ENCODE measurements around the gene ZP1. TPM values are rescaled to one million over a fixed set of nuclear protein-coding genes. Genes with fewer than 3 reads are reported as not detected.

The ZP1 gene
- total RNA-seq, 4 donors from 2014 or later = 2.1 TPM; not detected in 3

DNA sequence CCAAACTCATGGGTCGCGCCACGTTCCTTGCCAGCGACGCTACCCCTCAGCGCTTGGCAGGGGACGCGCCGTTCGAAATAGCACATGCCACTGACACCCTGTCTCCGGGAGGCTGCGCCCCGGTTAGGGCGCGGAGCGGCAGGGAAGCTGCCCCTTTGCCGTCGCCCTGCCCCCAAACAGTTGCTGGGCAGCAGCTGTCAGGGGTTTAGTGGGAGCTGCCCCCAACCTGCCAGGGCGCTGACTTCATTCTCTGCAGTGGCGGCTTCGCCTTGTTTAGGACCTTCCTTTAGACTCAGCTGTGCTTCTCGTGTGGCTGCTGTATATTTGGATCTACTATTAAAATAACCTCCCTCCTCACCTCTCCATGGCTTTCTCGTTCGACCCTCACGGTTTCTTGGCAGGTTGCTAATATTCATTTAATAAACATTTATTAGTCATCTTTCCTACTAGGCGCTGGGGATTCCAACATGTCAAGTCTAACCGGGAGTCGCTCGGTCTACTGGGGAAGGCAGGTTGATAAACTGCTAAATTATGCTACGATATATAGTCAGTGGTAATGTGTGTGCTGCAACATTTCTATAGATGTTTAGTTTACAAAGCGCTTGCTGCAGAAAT, 47.4 kb downstream of the ZP1 start:
- TF ChIP-seq, protein P1, sequence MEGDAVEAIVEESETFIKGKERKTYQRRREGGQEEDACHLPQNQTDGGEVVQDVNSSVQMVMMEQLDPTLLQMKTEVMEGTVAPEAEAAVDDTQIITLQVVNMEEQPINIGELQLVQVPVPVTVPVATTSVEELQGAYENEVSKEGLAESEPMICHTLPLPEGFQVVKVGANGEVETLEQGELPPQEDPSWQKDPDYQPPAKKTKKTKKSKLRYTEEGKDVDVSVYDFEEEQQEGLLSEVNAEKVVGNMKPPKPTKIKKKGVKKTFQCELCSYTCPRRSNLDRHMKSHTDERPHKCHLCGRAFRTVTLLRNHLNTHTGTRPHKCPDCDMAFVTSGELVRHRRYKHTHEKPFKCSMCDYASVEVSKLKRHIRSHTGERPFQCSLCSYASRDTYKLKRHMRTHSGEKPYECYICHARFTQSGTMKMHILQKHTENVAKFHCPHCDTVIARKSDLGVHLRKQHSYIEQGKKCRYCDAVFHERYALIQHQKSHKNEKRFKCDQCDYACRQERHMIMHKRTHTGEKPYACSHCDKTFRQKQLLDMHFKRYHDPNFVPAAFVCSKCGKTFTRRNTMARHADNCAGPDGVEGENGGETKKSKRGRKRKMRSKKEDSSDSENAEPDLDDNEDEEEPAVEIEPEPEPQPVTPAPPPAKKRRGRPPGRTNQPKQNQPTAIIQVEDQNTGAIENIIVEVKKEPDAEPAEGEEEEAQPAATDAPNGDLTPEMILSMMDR (IDR thresholded peaks at IDR 0.05) = no peak
- no peak for TF ChIP-seq POLR2A (IDR thresholded peaks at IDR 0.05)
- H3K27ac ChIP-seq = peak overlapping the region; percentile 90 to 94 (median 92)
- H3K36me3 ChIP-seq = peaks cover 0 to 3% (median 0%) of the 10 kb centered on the region in 3 donors
- peaks cover 0 to 24% (median 18%) of the 10 kb centered on the region in 4 donors for H3K4me1 ChIP-seq
- peak overlapping the region; percentile 57 to 81 (median 72) for H3K4me3 ChIP-seq
- peak; percentile 35 to 68 (median 63) for DNase-seq
- no peaks in the 10 kb centered on the region for H3K9me3 ChIP-seq
- no peaks in the 10 kb centered on the region for H3K27me3 ChIP-seq

DNA sequence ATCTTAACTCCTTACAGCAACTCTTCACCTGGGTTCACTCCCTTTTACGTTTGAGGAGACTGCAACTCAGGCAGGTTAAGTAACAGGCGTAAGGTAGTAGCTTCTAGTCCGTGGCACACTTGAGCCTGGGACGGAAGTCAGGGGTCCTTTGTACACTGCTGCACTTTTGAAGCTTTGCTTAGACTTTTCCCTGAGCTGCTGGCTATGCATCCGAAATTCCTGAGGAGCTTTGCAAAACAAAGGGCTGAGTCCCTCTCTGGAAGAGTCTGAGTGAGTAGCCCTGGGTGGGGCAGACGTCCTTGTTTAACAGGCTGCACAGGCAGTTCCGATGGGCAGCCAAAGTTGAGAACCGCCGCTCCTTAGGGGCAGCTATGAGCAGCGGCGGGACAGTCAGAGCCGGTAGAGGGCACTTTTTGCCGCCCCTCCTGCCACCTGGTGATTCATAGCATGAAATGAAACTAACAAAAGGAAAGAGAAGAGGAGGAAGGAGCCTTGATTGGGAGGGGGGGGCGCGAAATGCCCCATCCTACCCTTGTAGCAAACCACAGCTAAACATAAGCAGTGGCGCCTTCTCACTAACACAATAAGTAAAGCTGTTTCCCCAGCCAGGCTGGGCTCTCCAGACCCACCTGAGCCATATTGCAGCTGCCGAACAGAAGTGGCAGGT, 48.0 kb downstream of the ZP1 start:
- Histone ChIP-seq H3K4me1 (peaks cover 0 to 24% (median 18%) of the 10 kb centered on the region in 4 donors), H3K4me3 (peak overlapping the region; percentile 57 to 81 (median 72)), H3K36me3 (peaks cover 0 to 10% (median 0%) of the 10 kb centered on the region in 3 donors), H3K27ac (peak overlapping the region; percentile 90 to 94 (median 92)), H3K27me3 (no peaks in the 10 kb centered on the region), H3K9me3 (no peaks in the 10 kb centered on the region)
- DNase-seq = peak; percentile 64 to 93 (median 90)
- TF ChIP-seq, protein P1 (IDR thresholded peaks at IDR 0.05) = peak in 4 of 6 experiments; percentile 16 to 32 (median 24)
- no peak for TF ChIP-seq POLR2A (IDR thresholded peaks at IDR 0.05)

DNA sequence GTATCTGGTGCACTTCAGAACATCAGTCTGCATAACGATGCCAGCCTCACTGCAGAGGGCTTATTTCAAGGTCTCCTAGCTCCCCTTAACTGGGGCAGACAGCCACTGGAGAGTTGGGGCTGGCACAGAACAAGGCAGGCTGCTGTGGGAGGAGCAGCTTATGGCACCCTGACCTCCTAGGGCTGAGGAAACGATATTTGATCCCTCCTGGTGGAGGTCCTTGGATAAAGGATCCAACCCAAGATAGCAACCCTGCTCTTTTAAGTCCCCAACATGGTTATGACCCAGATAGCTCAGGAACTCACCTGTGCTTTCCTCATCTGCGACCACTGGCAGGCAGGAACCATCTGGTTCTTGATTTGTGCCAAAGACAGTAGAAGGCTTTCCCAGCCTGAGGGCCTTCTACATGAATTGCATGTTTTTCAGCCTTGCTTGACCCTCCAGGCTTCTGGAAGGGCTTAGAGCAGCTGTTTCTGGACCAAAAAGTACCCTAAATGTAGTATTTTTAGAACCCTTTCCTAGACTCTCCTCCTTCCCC, 49.4 kb downstream of the ZP1 start:
- Histone ChIP-seq H3K36me3 (peaks cover 0 to 23% (median 0%) of the 10 kb centered on the region in 3 donors), H3K27ac (peak overlapping the region in 1 of 4 donors; percentile 8)

DNA sequence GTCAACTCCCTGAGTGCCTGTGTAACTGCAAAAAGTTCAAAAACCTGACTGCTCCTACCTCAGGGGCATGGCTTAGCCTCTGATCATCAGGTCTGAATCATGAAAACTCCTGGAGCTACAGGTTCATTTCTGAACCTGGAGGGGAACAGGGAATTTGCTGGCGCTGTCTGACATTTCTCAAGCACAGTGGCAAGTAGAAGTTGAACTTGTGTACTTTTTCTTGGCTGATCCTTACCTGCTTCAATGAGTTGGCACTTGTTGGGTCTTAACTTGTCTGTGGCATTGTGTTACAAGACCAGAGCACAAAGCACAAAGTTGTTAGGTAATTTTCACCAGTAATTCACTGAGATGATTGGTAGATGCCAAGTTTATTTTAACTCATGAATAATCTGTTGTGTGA, 49.9 kb downstream of the ZP1 start:
- Histone ChIP-seq H3K4me3 (no peak overlapping the region), H3K4me1 (peaks cover 0 to 24% (median 12%) of the 10 kb centered on the region in 4 donors), H3K36me3 (peaks cover 0 to 28% (median 0%) of the 10 kb centered on the region in 3 donors), H3K9me3 (no peaks in the 10 kb centered on the region), H3K27me3 (no peaks in the 10 kb centered on the region), H3K27ac (peak overlapping the region in 1 of 4 donors; percentile 8)
- DNase-seq = no peak
- TF ChIP-seq, protein P1 (IDR thresholded peaks at IDR 0.05) = no peak
- TF ChIP-seq POLR2A (IDR thresholded peaks at IDR 0.05) = no peak

More for the DNA sequence above, 49.4 kb downstream of the ZP1 start:
- Histone ChIP-seq H3K4me1 (peaks cover 0 to 24% (median 12%) of the 10 kb centered on the region in 4 donors), H3K4me3 (no peak overlapping the region), H3K9me3 (no peaks in the 10 kb centered on the region), H3K27me3 (no peaks in the 10 kb centered on the region)
- no peak for DNase-seq
- TF ChIP-seq POLR2A (IDR thresholded peaks at IDR 0.05) = no peak
- TF ChIP-seq, protein P1 (IDR thresholded peaks at IDR 0.05) = no peak

DNA sequence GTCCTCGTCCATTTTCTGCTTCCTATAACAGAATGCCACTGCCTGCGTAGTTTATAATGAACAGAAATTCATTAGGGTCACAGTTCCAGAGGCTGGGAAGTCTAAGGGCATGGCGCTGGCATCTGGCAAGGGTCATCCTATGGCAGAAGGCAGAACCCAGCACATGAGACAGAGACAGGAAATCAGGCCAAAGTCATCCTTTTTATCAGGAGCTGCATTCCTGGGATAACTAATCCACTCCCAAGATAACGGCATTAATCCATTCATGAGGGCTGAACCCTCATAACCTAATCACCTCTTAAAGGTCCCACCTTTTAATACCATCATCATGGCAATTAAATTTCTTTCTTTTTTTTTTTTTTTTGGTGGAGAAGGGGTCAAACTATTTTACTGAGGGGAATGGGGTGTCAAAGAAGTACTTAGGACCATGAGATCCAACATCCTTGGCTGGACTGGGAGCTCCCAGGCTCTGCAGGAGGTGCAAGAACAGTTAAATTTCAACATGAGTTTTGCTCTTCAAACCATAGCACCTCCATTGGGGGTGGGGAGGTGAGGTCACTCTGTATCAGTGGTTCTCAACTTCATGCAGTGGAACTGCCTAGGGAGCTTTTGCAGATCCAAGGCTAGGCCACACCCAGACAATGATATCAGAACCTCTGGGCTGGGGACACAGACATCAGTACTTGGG, 51.1 kb downstream of the ZP1 start:
- no peaks in the 10 kb centered on the region for H3K27me3 ChIP-seq
- no peak for TF ChIP-seq POLR2A (IDR thresholded peaks at IDR 0.05)
- TF ChIP-seq, protein P1 (IDR thresholded peaks at IDR 0.05) = no peak
- H3K9me3 ChIP-seq = no peaks in the 10 kb centered on the region
- H3K36me3 ChIP-seq = peaks cover 0 to 36% (median 0%) of the 10 kb centered on the region in 3 donors
- no peak for DNase-seq
- peak overlapping the region in 1 of 4 donors; percentile 25 for H3K27ac ChIP-seq
- peaks cover 0 to 17% (median 12%) of the 10 kb centered on the region in 4 donors for H3K4me1 ChIP-seq
- no peak overlapping the region for H3K4me3 ChIP-seq

All from Peyer's patch (tissue), 4 donors.